ENCODE results near the gene MTFR1L.
A peak's percentile ranks its signal among the peaks of the same experiment; 100 is the strongest.

MTFR1L gene

DNA sequence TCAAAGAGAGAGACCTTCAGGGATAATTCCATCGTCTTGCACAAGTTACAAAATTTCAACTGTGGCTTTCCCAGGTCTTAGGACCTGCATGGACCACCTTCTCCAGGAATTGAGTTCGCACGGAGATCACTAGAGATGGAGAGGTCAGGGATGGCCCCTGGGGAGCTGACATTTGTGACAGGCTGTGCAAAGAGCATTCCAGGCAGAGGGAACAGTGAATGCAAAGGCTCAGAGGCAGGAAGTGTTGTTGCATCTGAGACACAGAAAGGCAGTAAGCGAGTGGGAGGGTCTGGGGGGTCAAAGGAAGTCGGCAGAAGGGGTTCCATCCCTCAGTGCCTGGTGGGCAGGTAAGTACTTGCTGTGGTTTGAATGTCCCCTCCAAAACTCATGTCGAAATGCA lies 29.3 kb upstream of the MTFR1L start:
- DNase-seq (ENCODE audit: low read depth, low spot score): no peak

- DNase-seq (ENCODE audit: low read depth, low spot score): no peak
These were observed 27.6 kb upstream of the MTFR1L start for GRCh38 chr1:25792115-25792514.

DNA sequence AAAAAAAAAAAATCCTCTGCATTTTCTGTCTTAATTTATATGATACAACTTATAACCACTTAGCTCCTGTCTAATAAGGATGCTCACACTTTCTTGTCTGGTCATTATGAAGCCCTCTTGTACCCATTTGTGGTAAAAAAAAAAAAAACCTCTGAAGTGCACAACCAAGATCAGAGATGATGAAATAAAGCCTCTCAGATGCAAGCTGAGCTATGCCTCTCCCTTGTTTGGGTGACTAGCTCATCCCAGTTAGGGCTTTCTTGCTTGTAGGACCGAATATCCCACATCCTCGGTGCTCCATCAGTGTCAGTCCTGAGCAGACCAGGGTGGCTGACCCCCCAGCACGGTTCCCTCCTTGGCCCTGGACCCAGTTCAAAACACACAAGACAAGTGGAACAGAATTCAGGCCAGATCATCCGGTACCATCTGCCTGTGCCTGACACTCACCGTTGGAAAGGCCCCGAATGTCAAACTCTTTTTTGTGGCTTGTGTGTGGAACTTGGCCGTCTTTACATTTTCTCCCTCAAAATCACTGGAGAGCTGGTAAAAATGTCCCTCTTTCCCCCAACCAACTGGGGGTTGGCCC lies 26.1 kb upstream of the MTFR1L start:
- no peak for DNase-seq (ENCODE audit: low read depth, low spot score)

DNA sequence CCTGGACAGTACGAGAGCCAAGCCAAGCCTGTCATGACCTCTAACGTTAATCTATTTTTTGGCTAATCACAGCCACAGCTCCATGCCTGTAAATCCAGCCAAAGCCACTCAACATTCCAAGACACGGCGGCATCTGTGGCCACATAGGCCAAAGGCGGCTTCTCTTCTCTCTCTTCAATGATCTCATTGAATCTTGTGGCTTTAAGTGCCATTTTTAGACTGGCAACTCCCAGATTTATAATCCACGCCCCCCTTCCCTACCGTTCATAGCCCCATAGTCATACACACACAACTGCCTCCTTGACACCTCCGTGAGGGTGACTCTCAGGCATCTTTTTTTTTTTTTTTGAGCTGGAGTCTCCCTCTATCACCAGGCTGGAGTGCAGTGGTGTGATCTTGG lies 25.4 kb upstream of the MTFR1L start:
- peak; percentile 54 for DNase-seq (ENCODE audit: low read depth, low spot score)

DNA sequence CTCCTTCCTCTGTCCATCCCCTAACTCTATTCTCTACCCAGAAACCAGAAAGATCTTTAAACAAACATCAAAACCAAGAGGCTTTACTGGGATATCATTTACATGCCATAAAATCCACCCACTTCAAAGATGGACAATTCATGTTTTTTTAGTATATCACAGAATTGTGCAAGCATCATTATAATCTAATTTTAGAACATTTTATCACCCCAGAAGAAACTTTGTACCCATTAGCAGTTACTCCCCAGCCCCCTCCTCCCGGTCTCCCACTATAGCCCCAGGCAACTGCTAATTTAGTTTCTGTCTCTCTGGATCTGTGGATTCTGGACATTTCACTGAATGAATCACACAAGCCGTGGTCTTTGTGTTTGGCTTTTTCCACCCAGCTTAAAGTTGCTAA lies 24.5 kb upstream of the MTFR1L start:
- peak; percentile 34 for DNase-seq (ENCODE audit: low read depth, low spot score)

- DNase-seq (ENCODE audit: low read depth, low spot score): no peak
These were observed 23.6 kb upstream of the MTFR1L start for GRCh38 chr1:25795946-25796810.

DNA sequence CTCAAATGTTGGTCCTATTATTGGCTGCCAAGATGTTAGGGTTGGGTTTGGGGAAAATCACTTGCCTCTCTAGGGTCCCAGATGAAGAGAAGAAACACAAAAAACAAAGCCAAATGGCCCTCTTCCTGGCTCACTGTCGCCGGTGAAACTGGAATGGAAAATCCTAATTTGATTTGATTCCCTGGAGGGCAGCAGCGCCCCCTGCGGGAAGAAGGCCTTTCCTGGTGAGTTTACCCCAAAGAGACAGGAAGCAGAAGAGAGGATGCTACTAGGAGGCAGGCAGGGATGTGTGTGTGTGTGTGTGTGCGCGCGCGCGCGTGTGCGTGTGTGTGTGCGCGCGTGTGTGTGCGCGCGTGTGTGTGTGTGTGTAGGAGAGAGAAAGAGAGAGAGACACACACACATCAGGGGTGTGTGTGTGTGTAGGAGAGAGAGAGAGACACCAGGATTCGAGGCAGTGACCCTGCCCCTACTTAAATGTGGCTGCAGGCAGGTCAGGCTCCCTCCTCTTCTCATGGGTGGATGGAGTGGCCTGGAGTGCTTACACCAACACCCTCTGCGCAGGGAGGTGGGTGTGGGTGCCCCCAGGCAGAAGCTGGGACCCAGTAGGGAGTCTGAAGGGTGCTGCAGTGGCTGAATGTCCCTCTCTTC lies 22.8 kb upstream of the MTFR1L start:
- peak; percentile 87 for DNase-seq (ENCODE audit: low read depth, low spot score)

GRCh38 chr1:25797939-25798338 lies 21.8 kb upstream of the MTFR1L start:
- DNase-seq (ENCODE audit: low read depth, low spot score): no peak

DNA sequence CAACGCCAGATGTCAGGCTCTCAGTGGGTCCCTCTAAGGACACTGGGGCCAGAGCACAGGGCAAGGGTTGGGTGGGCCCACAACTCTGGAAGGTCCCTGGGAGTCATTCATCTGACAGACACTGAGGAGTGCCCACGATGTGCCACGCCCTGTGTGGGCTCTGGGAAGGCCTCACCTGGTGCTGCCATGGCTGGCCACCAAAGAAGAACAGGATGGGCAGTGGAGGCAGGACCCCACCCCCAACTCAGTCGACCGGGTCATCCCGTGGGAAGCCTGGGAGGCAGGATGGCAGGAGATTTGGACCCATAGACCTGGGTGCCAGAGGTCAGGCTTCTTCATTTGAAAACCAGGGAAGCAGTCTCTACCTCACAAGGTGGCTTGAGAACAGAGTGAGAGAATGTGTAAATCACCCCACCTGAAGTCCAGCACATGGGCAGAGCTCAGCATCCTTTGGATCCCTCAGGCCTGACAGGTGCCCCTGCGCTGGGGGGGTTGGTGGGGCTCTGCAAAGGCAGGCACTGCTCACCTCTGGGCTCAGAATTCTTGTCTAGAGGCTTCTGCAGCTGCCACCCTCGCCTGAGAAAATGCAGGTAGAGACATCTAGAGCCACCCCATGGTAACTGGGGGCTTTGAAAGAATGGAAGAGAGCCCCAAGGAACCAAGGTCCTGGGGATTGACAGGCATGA lies 20.9 kb upstream of the MTFR1L start:
- DNase-seq (ENCODE audit: low read depth, low spot score): no peak

DNA sequence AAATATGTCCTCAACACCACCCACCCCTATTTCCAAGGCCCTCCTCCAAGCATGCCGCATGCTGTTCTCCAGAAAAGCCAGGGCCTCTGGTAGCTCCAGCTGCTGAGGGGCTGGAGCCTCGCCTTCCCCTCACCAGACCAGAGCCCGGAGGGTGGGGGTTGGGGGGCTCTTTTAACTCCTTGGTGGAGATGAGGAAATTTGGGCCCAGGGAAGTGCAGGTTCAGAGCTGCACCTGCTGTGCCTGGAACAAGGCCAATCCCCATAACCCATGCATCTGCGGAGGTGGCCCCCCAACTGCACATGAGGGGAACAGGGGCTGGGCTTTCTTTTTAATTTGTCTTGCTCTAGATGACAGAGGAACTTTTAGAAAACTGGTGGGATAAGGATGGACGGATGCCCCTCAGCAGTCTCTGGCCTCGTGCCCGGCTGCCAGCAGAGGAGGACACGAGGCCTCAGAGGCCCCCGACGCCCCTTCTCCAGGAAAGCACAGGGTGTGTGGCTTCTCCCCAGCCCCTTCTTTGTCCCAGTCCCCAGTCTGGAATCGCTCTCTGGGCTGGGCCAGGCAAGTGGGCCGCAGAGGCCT lies 20.3 kb upstream of the MTFR1L start:
- DNase-seq (ENCODE audit: low read depth, low spot score): no peak

DNA sequence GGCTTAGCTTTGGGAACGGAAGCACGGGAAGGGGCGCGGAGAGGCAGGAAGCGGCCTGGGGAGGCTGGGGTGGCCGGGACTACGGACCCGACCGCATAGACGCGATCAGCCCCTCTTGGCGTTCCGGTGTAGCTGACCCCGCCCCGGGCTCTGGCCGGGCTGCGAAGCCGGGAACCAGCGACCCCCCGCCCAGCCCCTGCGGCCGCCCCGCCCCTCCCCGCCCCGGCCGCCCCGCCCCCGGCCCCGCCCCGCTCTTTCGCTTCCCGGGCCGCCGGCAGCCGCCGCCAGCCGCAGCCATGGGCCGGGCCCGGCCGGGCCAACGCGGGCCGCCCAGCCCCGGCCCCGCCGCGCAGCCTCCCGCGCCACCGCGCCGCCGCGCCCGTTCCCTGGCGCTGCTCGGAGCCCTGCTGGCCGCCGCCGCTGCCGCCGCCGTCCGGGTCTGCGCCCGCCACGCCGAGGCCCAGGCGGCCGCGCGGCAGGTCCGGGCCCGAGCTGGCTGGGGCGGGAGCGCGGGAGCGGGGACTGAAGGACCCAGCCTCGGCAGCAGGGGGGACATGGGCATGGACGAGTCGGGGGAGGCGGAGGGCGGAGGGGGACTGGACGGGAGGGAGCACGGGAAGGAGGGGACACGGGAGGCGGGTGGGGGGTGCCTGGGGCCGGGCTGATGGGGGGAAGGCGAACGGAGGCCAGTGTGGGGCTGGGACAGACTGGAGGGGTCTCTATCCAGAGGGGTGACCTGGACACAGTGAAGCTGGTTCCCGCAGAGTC lies 19.6 kb upstream of the MTFR1L start, which contains the start of gene SELENON:
Gene SELENON (plus strand): TSS at position 259 of the 768 bp plus-strand sequence. CDS start 38 bp downstream, at position 297.
- DNase-seq (ENCODE audit: low read depth, low spot score): peak; percentile 73

DNA sequence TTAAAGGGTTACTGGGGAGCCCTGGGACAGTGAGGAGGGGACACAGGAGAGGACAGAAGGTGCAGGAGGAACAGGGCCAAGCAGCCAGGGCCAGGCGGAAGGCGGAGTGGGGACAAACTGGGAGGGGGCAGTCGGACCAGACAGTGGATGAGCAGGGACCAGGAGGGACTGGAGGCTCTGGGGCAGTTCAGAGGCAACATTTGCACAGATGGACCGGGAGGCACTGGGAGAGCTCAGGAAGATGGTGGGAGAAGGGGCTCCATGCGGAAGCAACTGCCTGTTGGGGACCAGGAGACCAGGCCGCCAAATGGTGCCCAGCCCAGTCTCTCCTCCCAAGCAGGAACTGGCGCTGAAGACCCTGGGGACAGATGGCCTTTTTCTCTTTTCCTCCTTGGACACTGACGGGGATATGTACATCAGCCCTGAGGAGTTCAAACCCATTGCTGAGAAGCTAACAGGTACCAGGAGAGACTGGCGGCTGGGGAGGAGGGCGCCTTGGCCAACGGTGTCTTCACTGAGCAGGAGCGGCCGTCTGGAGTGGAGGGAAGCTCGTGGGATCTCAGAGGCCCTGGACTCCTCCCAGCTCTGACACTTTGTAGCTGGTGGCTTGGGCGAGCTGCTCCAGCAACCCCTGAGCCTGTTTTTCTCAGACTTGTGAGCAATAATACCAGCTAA lies 18.9 kb upstream of the MTFR1L start:
- no peak for DNase-seq (ENCODE audit: low read depth, low spot score)

GRCh38 chr1:25802915-25803314 lies 16.8 kb upstream of the MTFR1L start:
- no peak for DNase-seq (ENCODE audit: low read depth, low spot score)

DNA sequence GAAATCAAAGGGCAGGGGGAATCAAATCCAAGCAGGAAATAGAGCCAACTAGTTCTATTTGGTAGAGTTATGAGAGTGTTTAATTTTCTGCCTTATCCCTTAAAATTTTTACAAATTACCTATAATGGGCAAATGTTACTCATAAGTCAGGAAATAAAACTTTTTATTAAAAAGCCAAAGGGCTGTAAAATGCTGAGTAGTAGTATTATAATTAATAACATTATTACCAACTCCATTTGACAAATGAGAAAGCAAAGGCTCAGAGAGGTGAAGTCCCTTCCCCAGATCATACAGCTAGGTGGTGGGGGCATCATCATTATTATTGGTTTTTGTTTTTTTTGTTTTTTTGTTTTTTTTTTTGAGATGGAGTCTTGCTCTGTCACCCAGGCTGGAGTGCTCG lies 16.4 kb upstream of the MTFR1L start:
- no peak for DNase-seq (ENCODE audit: low read depth, low spot score)

- peak; percentile 50 for DNase-seq (ENCODE audit: low read depth, low spot score)
These were observed 15.3 kb upstream of the MTFR1L start for GRCh38 chr1:25804244-25804963.

- DNase-seq (ENCODE audit: low read depth, low spot score): no peak
These were observed 14.5 kb upstream of the MTFR1L start for GRCh38 chr1:25804964-25805862.

DNA sequence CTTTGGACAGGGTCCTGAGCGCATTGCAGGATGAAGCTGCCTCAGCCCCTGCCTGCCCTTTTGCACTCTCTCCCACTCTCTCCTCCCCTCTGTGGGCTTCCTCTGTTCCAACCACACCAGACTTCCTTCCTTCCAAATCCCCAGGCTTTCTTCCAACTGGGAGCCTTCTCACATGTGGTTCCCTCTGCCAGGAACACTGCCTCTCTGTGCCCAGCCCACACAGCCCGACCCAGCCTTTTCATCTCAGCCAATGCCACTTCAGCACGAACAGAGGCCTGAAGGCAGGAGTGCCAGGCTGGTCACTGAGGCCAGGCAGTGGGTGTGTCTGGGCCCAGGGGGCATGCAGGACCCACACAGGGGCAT lies 13.9 kb upstream of the MTFR1L start:
- peak; percentile 77 for DNase-seq (ENCODE audit: low read depth, low spot score)

DNA sequence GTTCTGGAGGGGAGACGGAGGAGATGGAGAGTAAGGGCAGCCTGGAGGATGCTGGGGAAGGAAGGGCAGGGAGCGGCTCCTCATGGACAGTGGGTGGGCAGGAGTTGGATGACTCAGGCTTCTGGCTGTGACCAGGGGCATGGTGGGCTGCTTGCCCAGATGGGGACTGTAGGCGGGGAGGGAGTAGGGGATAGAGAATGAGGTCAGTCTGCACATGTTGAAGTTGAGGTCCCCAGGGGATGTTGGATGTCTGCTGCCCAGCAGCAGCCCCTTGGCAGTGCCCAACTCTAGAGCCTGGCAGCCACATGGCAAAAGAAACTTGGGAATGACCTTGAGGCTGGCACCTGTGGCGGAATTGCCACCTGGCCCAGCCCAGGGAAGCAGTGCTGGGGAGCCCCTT lies 13.3 kb upstream of the MTFR1L start:
- peak; percentile 80 for DNase-seq (ENCODE audit: low read depth, low spot score)
